ENCODE measurements around the gene SMYD1.
A peak's percentile ranks its signal among the peaks of the same experiment; 100 is the strongest.
"Not testable (repeated sequence)": the region's sequence is repeated elsewhere in the genome, so short reads cannot be mapped to it uniquely, and the experiment has no call there.

SMYD1 gene

DNA sequence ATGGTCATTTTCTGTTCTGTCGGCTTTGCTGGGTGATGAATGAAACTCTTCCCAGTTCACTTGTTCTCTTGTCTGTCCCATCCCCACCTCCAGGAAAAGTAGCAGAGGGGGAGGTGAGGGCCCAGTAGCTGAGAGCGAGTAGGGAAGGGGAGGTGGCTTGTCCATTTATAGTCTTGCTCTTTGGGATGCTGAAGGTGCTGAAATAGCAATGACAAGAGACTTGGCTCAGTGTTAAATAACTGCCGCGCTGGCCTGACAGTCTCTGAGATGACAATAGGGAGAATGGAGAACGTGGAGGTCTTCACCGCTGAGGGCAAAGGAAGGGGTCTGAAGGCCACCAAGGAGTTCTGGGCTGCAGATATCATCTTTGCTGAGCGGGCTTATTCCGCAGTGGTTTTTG lies at the start of gene SMYD1:
Gene SMYD1, plus strand, starts transcription at position 228 of the 400 bp plus-strand sequence. Its CDS starts 40 bp downstream, at position 268.
- DNase-seq = no peak

DNA sequence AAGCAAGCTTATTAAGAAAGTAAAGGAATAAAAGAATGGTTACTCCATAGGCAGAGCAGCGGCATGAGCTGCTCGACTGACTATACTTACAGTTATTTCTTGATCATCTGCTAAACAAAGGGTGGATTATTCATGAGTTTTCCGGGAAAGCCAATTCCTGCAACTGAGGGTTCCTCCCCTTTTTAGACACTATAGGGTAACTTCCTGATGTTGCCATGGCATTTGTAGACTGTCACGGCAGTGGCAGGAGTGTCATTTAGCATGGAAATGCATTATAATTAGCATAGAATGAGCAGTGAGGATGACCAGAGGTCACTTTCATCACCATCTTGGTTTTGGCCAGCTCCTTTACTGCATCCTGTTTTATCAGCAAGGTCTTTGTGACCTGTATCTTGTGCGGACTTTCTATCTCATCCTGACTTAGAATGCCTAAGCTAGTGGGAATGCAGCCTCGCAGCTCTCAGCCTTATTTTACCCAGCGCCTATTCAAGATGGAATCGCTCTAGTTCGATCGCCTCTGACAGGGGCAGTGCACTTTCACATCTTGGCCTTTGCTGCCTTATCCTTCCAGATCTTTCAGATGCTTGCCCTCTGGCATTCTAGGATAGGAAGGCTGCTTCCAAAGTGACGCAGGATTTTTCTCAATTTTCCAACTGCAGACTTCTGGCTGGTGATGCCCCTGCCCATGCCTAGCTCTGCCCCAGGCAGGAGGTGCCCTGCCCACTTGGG lies 49.4 kb upstream of the SMYD1 start:
- not testable (repeated sequence) for DNase-seq

DNA sequence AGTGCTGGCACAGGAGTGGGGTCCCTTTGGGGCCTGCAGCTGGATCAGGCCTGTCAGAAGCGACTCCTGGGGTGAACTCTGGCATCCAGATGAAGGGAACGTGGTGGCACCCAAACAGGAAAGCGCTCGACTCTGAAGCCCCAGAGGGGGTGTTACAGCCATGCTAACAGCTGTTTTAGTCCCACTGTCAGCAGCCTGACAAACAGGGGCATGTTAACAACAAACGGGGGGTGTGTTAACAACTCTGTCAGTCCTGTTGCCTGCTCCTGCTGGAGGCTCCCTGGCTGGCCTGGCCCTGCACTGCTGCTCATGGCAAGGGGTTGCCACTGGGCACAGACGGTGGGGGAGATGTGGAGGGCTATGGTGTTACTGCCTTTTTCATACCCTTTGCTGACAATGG lies 48.7 kb upstream of the SMYD1 start:
- DNase-seq = no peak

DNA sequence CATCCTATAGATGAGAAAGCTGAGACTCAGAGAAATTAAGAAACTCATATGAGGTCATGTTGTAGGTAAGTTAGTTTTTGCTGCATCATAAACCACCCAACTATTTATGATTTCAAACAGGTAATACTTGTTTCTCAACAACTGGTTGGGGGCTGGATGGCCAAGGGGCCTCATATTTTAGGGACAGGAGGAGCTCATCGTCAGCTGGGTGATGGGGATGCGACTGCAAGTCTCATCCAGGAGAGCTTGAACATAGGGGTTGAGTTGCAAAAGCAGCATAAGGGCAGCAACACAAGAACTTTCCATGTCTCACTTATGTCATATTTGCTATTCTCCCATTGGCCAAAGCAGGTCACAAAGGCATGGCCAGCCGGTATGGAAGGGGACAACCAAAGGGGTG lies 47.6 kb upstream of the SMYD1 start:
- DNase-seq = no peak

DNA sequence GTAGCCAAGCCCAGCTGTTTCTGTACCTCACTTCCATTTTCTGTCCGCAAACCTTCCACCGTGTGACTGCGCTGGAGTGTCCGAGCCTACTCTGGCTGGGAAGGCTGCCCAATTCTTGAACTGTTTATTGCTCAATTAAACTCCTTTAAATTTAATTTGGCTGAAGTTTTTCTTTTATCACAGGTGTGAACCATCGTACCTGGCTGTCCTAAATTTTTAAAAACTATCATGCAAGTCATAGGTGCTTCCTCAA lies 45.0 kb upstream of the SMYD1 start:
- DNase-seq = peak; percentile 23

DNA sequence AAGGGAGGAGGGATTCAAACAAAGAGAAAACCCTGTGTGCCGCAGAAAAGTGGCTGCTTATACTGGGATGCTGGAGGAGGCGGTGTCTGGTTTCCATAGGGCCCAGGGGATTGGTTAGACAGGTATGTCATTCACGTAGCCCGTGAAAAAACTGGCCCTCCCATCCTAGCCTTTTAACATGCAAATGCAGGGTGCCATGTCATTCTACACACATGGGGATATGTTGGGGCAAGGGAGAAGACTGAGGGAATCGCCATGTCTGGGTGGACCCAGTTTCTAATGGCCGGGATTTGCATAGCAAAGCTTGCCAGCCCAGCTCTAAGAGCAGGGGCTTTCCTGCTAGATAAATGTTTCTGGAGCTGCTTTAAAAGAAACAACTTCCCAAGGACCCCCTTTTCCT lies 43.1 kb upstream of the SMYD1 start:
- DNase-seq = no peak

DNA sequence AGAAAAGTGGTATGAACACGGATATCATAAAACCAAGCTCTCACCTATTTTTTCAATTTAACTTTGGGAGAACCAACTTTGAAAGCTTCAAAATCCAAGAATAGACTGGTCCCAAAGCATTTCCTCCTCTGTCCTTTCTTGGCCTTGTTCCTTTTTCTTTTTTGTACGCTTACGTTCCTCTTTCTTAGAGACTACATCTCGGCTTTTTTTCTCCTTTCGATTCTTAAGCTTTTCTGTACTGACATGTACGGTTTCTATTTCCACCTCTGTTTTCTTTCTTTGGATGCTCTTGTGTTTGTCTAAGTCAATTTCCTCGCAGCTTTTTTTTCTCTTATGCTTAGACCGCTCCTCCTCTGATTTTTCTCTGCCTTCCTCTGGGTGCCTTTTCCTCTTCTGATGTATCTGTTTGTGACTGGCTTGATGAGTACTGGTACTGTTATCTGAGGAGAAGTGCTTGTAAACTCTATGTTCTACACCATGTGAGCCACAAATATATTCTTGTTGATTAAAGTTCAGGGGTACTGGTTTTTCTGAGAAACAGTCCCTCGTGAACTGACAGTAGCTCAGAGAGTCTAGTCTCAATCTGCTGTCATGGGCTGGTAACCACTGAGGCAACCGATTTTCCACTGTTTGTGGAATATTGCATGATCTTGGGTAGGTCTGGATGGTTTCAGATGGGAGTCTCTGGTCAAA lies 39.8 kb upstream of the SMYD1 start:
- DNase-seq = peak; percentile 56

DNA sequence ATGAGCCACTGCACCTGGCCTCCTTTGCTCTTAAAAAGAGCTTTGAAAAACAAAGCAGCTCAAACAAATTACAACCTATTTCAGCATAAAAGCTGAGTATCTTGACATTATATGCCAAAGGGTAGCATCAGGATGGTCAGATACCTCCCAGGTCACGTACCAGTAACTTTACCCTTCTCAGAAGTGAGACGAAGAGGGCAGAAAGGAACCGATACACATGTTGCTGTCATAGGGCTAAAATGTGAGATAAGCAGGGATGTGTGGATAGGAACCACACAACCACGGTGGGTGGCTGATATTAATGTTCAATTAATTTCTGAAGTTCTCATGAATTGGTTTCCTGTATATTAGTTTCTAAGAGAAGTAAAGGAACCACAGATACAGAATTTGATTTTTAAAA lies 38.7 kb upstream of the SMYD1 start:
- DNase-seq = no peak

DNA sequence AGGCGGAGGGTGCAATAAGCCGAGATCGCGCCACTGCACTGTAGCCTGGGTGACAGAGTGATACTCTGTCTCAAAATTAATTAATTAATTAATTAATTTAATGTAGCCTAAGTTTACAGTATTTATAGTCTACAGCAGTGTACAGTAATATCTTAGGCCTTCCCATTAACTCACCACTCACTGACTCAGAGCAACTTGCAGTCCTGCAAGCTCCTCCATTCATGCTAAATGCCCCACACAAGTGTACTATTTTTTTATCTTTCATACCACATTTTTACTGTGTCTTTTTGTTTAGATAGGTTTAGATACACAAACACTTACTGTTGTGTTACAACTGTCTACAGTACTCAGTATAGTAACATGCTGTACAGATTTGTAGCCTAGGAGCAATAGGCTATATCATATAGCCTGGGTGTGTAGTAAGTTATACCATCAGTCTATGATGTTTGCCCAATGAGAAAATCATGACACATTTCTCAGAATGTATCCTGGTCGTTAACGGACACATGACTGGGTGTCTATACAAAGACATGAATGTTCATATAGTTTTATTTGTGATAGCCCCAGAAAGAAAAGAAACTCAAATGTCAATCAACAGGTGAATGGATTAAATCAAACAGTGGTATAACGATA lies 35.4 kb upstream of the SMYD1 start:
- no peak for DNase-seq

DNA sequence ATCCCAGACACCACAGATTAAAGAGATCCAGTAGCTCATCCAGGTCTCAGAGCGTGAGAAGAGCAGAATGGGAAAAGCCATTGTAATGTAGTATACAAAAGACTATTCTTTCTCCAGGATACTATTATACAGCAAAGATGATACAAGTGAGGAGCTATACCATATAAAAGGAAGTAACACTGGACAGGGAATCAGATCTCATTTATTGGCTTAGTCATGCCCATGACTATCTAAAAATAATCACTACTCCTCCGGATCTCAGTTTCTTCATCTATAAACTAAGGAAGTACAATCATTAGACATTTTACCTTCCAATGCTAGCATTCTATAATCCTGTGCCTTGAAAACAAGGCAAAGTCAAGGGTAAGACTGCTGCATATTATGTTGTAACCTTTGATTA lies 31.4 kb upstream of the SMYD1 start:
- no peak for DNase-seq

DNA sequence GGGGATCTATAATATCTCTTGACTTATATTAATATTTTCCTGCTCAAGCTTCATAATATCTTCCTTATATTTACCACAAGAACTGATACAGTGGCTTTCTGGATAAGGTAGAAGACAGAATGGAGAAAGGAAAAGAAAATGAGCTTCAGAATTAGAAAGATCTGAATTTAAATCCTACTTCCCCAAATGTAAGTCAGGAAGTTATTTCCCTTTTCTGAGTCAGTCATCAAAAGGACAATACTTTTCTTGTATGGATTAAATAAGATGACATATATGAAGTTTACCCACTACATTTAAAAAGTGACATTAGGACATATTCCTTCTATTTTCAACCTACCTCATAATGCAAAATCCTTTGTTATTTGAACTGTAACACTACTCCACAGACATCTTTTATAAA lies 31.0 kb upstream of the SMYD1 start:
- DNase-seq = no peak

DNA sequence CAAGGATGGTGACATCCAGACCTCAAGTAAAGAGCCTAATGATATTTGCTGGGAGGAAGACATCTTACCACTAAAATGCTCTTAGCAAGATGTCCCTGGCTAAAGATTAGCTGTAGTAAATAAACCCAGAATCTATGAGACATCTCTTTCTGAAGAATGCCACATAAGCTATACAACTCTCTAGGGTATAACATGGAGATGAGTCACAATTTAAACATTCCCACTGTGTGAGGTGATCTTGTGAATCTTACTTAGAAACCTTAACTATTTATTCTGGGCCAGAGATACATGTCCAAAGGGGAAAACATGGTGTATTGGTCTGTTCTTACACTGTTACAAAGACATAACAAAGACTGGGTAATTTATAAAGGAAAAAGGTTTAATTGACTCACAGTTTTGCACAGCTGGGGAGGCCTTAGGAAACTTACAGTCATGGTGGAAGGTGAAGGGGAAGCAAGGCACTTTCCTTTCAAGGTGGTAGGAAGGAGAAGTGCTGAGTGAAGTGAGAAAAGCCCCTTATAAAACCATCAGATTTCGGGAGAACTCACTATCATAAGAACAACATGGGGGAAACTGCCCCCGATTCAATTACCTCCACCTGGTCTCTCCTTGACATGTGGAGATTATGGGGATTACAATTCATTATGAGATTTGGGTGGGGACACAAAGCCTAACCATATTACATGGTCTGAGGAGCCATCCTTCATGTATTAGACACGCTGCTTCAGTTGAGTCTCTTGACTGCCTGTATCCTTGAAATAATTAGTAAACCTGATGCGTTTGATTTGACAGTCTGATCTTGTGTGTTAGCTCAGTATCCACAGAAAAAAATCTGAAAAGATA lies 29.1 kb upstream of the SMYD1 start:
- DNase-seq = no peak

DNA sequence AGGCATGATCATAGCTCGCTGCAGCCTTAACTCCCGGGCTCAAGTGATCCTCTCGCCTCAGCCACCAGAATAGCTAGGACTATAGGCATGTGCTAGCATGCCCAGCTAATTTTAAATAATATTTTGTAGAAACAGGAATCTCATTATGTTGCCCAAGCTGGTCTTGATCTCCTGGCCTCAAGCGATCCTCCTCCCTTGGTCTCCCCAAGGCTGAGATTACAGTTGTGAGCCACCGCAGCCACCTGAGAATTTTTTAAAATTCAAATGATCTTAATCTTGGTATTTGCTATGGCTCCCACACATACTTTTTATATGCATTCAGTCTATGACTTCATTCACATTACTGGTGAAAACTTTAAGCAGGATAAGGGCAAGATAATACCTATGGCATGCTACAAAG lies 25.1 kb upstream of the SMYD1 start:
- no peak for DNase-seq

DNA sequence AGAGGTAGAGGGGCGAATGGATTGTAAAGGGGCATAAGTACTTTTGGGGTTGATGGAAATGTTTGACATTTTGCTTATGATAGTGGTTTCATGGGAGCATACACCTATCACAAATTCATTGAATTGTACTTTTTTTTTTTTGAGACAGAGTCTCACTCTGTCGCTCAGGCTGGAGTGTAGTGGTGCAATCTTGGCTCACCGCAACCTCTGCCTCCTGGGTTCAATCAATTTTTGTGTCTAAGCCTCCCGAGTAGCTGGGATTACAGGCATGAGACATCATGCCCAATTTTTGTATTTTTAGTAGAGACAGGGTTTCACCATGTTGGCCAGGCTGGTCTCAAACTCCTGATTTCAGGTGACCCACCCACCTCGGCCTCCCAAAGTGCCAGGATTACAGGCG lies 22.1 kb upstream of the SMYD1 start:
- DNase-seq = not testable (repeated sequence)

DNA sequence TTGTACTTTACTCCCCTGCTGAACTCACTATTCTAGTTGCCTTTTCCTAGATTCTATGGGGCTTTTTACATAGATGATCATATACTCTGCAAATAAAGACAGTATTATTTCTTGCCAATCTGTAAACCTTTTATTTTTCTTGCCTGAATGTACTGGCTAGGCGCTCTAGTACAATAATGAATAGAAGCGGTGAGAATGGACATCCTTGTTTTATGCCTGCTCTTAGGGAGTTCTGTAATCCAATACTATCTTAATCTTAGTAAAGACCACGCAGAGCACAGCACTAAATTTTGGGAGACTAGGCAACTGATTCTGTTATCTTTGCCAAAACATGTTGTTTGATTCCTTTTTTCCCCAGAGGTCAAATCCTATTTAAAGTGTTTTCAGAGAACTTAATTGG lies 19.1 kb upstream of the SMYD1 start:
- DNase-seq = no peak

DNA sequence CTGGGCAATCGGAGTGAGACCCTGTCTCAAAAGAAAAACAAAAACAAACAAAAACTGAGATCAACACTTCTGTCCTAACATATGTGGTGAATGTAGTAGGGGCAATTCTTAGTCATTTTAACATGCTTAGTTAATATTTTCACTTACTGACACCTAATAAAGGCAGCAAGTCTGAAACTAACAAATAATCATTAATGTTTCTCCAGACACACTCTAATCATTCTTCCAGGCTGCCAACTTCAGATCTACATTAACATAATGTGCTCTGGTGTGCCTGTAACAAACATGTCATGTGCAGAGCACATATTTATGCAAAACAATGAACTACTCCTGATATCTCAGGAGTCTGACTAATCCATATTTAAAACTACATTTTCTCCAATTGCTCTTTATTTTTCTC lies 18.0 kb upstream of the SMYD1 start:
- no peak for DNase-seq

DNA sequence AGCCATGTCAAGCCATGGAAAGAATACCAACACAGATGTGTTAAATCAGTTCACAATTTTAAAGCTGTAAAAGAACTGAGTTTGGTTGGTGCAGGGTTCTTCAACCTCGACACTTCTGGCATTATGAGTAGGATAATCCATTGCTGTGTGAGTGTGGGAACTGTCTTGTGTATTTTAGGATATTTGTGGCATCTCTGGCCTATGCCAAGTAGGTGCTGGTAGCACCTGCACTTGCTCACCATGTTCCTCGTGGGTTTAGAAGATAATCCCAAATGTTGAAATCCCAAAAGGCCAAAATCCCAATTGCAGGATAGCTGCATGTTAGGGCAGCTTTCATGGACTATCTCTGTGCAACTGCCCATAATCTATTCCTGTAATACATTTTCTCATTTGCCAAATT lies 15.8 kb upstream of the SMYD1 start:
- no peak for DNase-seq

DNA sequence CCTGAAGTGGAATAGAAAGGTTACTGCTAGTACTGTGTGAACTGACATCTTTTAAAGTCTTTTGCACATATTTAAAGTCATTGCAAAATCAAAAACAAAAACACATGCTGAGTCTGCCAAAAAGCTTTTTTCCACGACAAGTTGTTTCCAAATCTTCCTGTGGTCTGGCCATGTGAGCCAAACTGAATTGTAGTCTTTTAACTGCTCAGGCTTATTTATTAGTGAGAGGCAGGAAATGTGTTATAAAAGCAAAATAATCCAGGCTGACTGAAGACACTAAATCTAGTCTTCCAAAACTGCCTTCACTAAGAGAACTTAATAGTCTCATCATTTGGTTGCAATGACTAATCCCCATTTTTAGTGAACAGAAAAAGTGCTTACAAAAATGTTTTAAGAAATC lies 14.3 kb upstream of the SMYD1 start:
- DNase-seq = peak; percentile 47

DNA sequence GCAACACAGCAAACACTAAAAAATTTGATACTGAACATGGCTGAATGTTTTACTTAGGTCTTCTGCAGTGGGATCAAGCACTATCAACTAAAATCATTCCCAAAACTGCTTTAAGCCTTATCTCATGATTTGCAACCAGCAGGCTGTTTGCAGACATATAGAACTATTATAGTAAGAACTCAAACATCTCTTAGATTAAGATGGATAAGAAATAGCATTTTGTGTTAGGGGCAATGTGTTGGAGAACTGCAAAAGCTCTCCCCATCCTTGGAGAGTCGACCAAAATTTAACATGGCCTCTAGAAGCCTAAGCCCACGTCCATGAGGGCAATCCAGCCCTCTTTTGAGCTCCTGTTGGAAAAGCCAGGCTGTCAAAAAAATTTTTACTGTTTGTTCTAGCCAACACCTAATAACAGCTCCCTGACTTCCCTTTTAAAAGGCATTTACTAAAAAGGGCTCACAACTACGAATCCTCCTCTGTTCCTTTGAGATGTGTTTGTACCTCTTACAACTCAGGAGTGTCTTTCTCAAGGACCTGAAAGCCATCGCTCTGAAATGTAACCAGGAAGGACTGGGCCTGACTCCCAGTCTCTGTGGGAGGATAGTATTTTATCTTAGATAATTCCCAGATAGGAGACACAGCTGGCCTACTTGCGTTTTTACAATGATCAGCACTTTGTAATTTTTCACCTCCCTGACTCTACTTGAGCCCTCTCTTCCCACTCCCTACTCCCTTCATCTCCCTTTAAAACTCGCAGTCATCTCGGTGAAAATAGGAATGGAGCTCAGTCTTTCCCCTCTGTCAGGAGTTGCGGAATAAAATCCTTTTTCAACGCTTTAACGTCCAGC lies 13.5 kb upstream of the SMYD1 start:
- DNase-seq = no peak

DNA sequence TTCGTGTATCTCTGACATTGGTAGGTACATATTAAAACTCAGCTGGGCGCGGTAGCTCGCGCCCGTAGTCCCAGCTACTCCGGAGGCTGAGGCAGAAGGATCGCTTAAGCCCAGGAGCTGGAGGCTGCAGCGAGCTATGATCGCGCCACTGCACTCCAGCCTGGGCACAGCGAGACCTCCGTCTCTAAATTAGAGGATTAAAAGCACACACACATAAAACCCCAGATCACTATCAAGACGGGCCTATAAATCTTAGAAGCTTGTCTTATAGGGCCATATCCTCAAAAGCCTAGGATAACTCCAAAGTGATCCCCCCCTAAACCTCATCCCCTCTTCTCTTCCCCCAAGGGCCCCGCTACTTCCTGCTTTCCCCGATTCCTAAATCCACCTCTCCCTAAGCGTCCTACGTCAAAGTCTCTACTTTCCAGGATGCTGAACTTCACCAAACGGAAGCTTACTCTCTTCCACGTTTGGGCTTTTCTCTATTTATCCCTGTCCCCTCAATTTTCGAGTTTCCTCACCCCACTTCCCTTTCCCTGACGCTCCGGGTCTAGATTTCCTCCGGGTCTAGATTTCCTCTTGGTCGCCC lies 12.7 kb upstream of the SMYD1 start:
- no peak for DNase-seq

DNA sequence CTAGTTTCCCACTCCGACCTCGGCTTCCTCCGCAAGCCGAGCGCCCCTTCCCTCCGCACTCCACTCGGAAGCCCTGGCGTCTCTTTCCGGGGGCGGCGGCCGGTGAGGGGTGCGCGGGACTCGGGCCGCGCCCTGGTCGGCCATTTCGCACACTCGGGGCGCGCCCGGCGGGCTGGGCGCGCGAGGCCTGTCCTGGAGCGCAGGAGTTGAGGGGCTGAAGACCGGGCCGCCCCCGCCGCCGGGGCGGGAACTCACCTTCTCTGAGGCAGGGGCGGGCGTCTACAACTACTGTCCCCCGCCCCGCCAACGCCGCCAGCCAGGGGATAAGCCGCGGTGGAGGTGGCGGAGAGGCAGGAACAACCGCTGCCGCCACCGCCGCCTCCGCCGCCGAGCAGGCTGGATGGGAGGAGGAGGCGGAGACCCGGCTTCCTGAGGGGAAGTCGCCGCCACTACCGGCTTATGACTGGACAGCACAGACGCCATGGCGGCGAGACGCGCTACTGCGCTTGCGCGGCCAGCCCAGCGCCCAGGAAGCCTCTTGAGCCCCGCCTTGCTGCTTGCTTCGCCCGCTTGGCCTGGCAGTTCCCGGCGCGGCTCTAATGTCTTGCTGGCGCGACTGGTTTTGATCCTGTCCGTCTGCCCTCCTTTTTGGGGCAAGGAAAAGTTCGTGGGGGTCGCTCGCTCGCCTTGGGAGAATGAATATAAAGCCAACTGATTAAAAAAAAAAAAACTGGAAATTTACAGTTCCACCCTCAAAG lies 12.1 kb upstream of the SMYD1 start, which contains the start of gene KRCC1:
Gene KRCC1, minus strand, starts transcription at position 413 of the 758 bp plus-strand sequence. CDS start 27,220 bp downstream, outside the sequence.
- peak; percentile 98 for DNase-seq
